ENCODE results near the gene ARHGAP12.

Gene ARHGAP12

DNA sequence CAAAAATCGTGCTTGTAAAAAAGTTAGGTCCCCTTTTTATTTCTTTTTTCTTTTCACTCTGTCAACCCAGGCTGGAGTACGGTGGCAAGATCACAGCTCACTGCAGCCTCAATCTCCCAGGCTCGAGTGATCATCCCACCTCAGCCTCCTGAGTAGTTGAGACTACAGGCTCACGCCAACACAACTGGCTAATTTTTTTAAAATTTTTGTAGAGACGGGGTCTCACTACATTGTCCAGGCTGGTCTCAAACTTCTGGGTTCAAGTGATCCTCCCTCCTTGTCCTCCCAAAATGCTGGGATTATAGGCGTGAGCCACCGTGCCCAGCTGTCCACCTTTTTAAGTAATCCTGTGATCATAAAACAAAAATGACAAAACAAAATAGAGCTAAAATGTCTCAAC lies 19.4 kb upstream of the ARHGAP12 start:
- no peak for DNase-seq

GRCh38 chr10:31947144-31947926 lies 18.7 kb upstream of the ARHGAP12 start:
- DNase-seq: no peak

- no peak for DNase-seq
Measured at GRCh38 chr10:31945392-31945791, 16.8 kb upstream of the ARHGAP12 start.

DNA sequence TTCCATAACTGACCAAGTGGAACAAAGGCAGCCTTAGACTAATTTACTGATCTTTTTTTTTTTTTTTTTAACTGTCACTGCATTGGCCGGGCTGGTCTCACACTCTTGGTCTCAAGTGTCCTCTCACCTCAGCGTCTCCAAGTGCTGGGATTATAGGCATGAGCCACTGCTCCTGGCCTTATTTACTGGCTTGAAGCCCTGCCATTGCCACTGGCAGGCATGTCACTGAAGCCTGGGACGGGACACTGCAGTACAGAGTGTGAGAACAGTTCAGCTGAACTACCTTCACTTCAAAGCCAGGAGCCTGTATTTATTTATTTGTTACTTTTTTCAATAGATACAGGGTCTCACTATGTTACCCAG lies 15.4 kb upstream of the ARHGAP12 start:
- no peak for DNase-seq

DNA sequence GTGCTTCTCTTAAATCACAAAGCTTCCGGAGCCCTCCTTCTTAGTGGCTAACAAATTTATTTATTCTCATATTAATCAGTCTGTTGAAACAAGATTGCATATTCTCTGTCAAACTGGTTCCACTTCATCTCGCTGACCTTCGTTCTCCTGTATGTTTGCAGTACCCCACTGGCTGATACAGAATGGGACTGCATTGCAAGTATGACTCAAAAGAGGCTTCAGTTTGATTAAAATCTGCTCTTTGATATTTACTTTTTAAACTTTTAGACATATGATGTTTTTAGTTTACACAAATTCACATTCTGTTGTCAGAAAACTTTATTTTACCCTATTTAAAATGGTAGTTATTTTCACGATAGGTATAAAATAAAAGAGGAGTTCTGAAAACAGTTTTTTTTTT lies 14.3 kb upstream of the ARHGAP12 start:
- DNase-seq: no peak

DNA sequence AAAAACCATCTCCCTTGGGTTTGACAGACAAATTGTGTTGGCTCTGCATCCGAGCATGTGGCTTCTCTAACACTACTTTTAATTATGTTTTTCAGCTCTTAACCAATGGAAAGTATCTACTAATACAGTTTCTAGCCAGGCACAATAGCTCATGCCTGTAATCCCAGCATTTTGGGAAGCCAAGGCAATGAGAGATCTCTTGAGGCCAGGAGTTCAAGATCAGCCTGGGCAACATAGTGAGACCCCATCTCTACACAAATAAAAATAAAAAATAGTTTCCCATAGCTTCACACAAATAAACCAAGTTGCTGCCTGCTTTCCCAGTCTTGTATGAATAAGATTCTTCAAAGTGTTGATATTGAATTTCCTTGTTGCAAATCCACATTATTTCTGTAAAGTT lies 13.8 kb upstream of the ARHGAP12 start:
- DNase-seq: no peak

- no peak for DNase-seq
Measured at GRCh38 chr10:31940839-31941653, 12.4 kb upstream of the ARHGAP12 start.

- no peak for DNase-seq
Measured at GRCh38 chr10:31939797-31940708, 11.4 kb upstream of the ARHGAP12 start.

GRCh38 chr10:31937371-31937770 lies 8.7 kb upstream of the ARHGAP12 start:
- no peak for DNase-seq

DNA sequence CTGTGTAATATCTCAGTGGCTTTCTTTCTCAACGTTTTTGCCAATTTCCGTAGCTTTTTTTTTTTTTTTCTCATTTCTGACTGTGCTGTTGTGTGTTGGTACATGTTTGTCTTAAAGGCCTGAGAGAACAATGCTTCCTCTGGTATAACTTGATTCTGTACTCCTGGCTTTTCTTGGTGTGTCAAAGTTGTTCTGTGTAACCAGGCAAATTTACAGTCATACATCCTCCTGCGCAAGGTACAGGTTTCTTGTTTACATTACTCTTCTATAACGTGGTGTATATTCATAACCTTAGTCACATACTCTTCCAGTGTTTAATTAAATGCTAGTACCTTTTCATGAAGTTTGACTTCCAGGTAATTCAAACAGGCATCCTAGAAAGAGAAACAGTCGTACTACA lies 8.3 kb upstream of the ARHGAP12 start:
- no peak for DNase-seq

DNA sequence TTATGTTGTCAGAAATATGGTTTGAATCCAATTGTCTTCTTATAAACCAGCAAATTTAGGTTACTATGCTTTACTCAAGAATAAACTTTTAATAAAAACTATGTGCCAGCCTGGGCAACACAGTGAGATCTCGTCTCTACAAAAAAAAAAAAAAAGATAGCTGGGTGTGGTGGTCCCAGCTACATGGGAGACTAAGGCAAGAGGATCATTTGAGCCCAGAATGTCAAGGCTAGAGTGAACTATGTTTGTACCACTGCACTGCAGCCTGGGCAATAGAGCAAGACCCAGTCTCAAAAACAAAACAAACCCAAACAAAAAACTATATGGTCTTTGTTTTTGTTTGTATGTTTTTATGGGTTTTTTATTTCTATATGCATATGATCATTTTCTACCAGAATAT lies 7.5 kb upstream of the ARHGAP12 start:
- no peak for DNase-seq

GRCh38 chr10:31935678-31936077 lies 7.0 kb upstream of the ARHGAP12 start:
- DNase-seq: no peak

- DNase-seq: no peak
Measured at GRCh38 chr10:31932838-31933237, 4.2 kb upstream of the ARHGAP12 start.

DNA sequence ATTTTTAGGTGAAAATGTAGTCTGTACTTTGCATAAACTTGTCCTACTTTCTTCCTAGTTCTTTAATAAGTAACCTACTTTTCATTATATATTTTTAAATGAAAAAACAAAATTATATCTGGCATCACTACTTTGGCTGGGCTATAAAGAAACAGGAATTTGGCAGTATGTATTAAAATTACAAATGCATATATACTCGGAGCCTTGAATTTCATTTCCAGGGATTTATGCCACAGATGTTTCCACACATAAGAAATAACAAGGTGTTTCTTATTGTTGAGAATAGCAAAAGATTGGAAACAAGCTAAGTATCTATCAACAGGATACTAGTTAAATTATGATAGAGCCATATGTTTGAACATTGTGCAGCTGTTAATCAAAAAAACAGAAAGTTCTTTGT lies 2.2 kb upstream of the ARHGAP12 start:
- DNase-seq: no peak

GRCh38 chr10:31930023-31930751 lies 1.6 kb upstream of the ARHGAP12 start:
- DNase-seq: peak; percentile 64

DNA sequence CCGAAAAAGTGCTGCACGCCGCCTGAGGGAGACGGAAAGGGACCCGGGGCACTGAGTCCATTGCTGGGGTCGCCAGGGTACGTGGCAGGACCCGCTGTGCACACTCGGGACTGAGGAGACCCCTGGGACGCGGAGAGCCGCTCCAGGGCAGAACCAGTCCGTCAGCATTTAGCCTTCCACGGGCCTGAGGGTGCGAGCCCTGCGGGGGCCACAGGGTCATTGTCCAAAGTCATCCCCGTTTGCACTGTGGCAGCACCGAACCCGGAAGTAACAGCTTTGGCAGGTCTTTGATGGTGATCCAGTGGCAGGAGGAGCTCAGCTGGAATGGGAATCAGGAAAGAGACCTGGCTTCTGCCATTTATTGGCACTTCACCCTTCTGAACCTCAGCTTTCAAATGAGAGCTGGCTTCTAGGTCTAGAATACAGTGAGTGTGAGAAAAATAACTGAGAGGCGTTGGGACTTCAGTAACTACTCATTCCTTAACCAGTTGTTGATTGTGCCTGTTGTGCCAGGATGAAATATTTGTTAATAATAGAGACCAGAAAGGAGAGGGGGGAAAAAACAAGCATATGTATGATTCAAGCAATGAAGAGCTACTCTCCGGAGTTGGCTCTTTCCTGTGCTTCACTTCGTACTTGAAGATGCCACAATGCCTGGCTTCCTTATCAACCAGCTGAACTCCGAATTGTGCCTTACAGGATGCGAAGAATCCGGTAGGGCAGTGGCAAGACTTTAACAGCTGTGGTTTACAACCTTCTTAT lies 811 bp upstream of the ARHGAP12 start:
- DNase-seq: peak; percentile 17

- peak; percentile 74 for DNase-seq
Measured at GRCh38 chr10:31927884-31928548, 615 bp downstream of the ARHGAP12 start.

GRCh38 chr10:31927565-31927883 lies 1.1 kb downstream of the ARHGAP12 start:
- no peak for DNase-seq

- DNase-seq: no peak
Measured at GRCh38 chr10:31926765-31927564, 1.7 kb downstream of the ARHGAP12 start.

- no peak for DNase-seq
Measured at GRCh38 chr10:31926160-31926559, 2.5 kb downstream of the ARHGAP12 start.

DNA sequence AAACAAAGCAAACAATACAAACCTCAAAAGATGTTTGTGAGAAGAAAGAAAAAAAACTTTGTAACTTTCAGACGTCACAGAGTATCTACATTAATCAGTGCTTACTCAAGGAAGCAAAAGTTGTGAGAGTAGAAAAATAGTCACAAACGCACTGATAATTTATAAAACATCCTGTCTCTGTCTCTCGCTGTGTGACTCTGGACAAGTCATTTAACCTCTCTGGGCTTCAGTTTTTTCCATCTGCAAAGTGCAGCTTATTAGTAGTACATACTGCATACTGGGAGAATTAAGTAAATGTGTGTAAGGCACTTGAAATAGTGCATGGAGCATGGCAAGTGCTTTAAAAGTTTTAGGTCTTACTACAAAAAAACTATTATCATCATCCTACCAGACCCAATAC lies 3.8 kb downstream of the ARHGAP12 start:
- no peak for DNase-seq

All from CD4-positive, alpha-beta T cell treated with Interleukin-21 for 1 hour (primary cell).